Skeletal muscle cell (primary cell): ENCODE data around the gene TIMM22.

Experiments used
- DNase-seq: peaks from one replicate; pipeline ENCODE4 v3.0.0-alpha.2; 2010; ENCODE audit warnings: low read depth
- H3K4me3 ChIP-seq: 2 replicates; pipeline ENCODE4 v1.5.1; 2011; ENCODE audit warnings: low read depth, mild to moderate bottlenecking, control low read depth, low read length, moderate library complexity

The TIMM22 gene

GRCh38 chr17:998111-998510, 1.2 kb downstream of the TIMM22 start:
- no peak for DNase-seq
- peak overlapping the region; percentile 100 for H3K4me3 ChIP-seq

- DNase-seq: no peak
- no peak overlapping the region for H3K4me3 ChIP-seq
Observed at GRCh38 chr17:1000597-1001461, 3.9 kb downstream of the TIMM22 start.

- no peak overlapping the region for H3K4me3 ChIP-seq
Observed at GRCh38 chr17:1001640-1002411, 4.9 kb downstream of the TIMM22 start.

GRCh38 chr17:1002412-1002753, 5.5 kb downstream of the TIMM22 start:
- no peak overlapping the region for H3K4me3 ChIP-seq
- DNase-seq: no peak

More at GRCh38 chr17:1001640-1002411, 4.9 kb downstream of the TIMM22 start:
- DNase-seq: no peak

- DNase-seq: no peak
- H3K4me3 ChIP-seq: no peak overlapping the region
Observed at GRCh38 chr17:1002771-1003555, 6.0 kb downstream of the TIMM22 start.

- no peak for DNase-seq
- H3K4me3 ChIP-seq: no peak overlapping the region
Observed at GRCh38 chr17:1003633-1003971, 6.7 kb downstream of the TIMM22 start.

GRCh38 chr17:1003972-1004768, 7.2 kb downstream of the TIMM22 start:
- H3K4me3 ChIP-seq: no peak overlapping the region
- DNase-seq: no peak

GRCh38 chr17:1004769-1005295, 7.9 kb downstream of the TIMM22 start:
- H3K4me3 ChIP-seq: no peak overlapping the region
- DNase-seq: no peak

- H3K4me3 ChIP-seq: no peak overlapping the region
- no peak for DNase-seq
Observed at GRCh38 chr17:1005361-1005946, 8.5 kb downstream of the TIMM22 start.

- no peak for DNase-seq
- H3K4me3 ChIP-seq: no peak overlapping the region
Observed at GRCh38 chr17:1006054-1006453, 9.1 kb downstream of the TIMM22 start.

GRCh38 chr17:1007310-1008007, 10.5 kb downstream of the TIMM22 start:
- no peak for DNase-seq
- H3K4me3 ChIP-seq: no peak overlapping the region

- no peak overlapping the region for H3K4me3 ChIP-seq
- DNase-seq: no peak
Observed at GRCh38 chr17:1008008-1008761, 11.3 kb downstream of the TIMM22 start.

GRCh38 chr17:1009229-1010085, 12.5 kb downstream of the TIMM22 start:
- no peak for DNase-seq
- no peak overlapping the region for H3K4me3 ChIP-seq

- no peak for DNase-seq
- no peak overlapping the region for H3K4me3 ChIP-seq
Observed at GRCh38 chr17:1010086-1010450, 13.1 kb downstream of the TIMM22 start.

GRCh38 chr17:1010586-1010985, 13.7 kb downstream of the TIMM22 start:
- DNase-seq: no peak
- no peak overlapping the region for H3K4me3 ChIP-seq

GRCh38 chr17:1011138-1011537, 14.2 kb downstream of the TIMM22 start:
- no peak for DNase-seq
- no peak overlapping the region for H3K4me3 ChIP-seq
